Upper lobe of left lung (tissue), 4 donors: ENCODE results near the gene NCF1.
"Not testable (repeated sequence)": the region's sequence is repeated elsewhere in the genome, so short reads cannot be mapped to it uniquely, and the experiment has no call there.

Experiments used
- POLR2A ChIP-seq, 4 donors: fragments of 450-650 bp; IDR thresholded peaks; one replicate each; pipeline ENCODE4 v1.5.1; 2016 to 2017; ENCODE audit warnings: antibody characterized with exemption in 4 of 4, mild to moderate bottlenecking in 2 of 4
- TF ChIP-seq, protein P1 (sequence below), 6 experiments: fragments of 450-650 bp in 4 of 6; fragments of 200-600 bp in 2 of 6; sonication (generic) in 2 of 6; IDR thresholded peaks; one replicate each; pipeline ENCODE4 v1.5.1; 2016 to 2019; ENCODE audit warnings: antibody characterized with exemption in 6 of 6

DNA sequence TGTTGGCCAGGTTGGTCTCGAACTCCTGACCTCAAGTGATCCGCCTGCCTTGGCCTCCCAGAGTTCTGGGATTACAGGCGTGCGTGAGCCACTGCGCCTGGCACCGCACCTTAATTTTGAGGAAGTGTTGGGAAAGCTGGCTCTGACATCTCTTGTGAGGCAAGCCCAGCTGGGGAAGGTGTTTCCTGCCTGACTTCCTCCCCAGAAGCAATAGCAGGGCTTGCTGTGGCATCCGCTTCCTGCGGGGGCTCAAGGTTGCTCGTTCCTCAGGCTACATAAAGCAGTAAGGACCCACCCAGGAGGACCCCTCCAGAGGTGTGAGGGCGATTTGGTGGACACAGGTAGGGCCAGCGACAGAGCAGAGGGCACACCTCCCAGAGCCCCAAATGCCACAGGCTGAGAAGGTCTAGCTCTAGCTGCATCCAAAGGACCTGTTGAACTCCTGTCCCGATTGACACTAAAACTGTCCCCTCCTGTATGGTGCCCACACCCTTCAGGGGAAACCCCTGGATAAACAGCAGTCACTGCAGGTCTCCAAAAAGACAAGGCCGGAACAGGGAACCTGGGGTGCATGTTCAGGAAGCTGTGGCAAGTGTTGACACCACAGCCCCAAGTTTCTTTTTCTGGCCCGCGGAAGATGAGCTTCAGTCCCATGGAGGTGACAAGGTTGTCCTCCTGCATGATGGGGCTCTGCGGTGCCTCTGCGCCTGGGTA is 8.4 kb upstream of the NCF1 start:
- TF ChIP-seq, protein P1, sequence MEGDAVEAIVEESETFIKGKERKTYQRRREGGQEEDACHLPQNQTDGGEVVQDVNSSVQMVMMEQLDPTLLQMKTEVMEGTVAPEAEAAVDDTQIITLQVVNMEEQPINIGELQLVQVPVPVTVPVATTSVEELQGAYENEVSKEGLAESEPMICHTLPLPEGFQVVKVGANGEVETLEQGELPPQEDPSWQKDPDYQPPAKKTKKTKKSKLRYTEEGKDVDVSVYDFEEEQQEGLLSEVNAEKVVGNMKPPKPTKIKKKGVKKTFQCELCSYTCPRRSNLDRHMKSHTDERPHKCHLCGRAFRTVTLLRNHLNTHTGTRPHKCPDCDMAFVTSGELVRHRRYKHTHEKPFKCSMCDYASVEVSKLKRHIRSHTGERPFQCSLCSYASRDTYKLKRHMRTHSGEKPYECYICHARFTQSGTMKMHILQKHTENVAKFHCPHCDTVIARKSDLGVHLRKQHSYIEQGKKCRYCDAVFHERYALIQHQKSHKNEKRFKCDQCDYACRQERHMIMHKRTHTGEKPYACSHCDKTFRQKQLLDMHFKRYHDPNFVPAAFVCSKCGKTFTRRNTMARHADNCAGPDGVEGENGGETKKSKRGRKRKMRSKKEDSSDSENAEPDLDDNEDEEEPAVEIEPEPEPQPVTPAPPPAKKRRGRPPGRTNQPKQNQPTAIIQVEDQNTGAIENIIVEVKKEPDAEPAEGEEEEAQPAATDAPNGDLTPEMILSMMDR (IDR thresholded peaks at IDR 0.05): not testable (repeated sequence)
- not testable (repeated sequence) for TF ChIP-seq POLR2A (IDR thresholded peaks at IDR 0.05)
